ENCODE results near the gene ARGLU1.

DNA sequence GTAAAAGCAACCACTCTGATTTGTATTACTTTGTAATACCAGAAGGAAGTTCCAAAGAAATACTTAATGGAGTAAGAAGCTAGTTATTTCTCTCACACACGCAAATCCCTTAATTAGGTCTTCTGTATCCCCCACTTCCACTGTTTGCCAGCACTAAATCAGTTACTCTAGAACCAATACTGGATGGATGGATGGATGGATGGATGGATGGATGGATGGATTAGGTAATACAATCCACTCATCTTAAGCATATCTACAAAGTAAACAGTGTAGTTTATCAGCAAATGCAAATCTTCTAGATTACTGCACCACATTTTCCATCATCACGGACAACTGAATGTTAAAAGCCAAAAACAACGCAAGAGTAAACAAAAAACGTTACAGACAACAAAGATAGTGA lies 27.3 kb downstream of the ARGLU1 start:
- TF ChIP-seq, protein P1, sequence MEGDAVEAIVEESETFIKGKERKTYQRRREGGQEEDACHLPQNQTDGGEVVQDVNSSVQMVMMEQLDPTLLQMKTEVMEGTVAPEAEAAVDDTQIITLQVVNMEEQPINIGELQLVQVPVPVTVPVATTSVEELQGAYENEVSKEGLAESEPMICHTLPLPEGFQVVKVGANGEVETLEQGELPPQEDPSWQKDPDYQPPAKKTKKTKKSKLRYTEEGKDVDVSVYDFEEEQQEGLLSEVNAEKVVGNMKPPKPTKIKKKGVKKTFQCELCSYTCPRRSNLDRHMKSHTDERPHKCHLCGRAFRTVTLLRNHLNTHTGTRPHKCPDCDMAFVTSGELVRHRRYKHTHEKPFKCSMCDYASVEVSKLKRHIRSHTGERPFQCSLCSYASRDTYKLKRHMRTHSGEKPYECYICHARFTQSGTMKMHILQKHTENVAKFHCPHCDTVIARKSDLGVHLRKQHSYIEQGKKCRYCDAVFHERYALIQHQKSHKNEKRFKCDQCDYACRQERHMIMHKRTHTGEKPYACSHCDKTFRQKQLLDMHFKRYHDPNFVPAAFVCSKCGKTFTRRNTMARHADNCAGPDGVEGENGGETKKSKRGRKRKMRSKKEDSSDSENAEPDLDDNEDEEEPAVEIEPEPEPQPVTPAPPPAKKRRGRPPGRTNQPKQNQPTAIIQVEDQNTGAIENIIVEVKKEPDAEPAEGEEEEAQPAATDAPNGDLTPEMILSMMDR (IDR thresholded peaks at IDR 0.05) = no peak
- TF ChIP-seq POLR2A (IDR thresholded peaks at IDR 0.05) = no peak

Measured in breast epithelium (tissue), 3 donors.